Stimulated activated CD4-positive, alpha-beta T cell treated with anti-CD3 and anti-CD28 coated beads, Interleukin-1b, Interleukin-23, amount 100 ng/mL, for 24 hours (primary cell): ENCODE data around the gene RNU1-1.
"Not testable (repeated sequence)": the region's sequence is repeated elsewhere in the genome, so short reads cannot be mapped to it uniquely, and the experiment has no call there.

Experiments used
- DNase-seq, 4 experiments: peaks; one replicate each; pipeline ENCODE4 v3.0.0-alpha.2; 2020; ENCODE audit warnings: low read depth in 4 of 4, low spot score in 1 of 4

RNU1-1 gene

GRCh38 chr1:16497474-16497904, 16.6 kb downstream of the RNU1-1 start:
- DNase-seq, result not testable (repeated sequence)

GRCh38 chr1:16493731-16494130, 20.4 kb downstream of the RNU1-1 start:
- not testable (repeated sequence) for DNase-seq

DNA sequence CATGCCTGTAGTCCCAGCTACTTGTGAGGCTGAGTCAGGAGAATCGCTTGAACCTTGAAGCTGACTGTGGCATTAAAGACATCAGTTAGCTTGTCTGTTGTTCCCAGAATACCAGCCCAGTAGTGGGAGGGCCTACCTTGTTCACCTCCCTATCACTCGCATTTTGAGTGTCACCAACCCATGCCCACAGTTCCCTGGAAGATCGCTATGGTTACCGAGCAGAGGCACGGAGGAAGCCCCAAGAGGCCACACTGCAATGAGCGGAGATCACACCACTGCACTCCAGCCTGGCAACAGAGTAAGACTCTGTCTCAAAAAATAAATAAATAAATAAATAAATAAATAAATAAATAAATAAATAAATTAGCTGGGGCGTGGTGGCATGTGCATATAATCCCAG, 21.1 kb downstream of the RNU1-1 start:
- not testable (repeated sequence) for DNase-seq

- no peak for DNase-seq
Observed at GRCh38 chr1:16491056-16491675, 22.9 kb downstream of the RNU1-1 start.

DNA sequence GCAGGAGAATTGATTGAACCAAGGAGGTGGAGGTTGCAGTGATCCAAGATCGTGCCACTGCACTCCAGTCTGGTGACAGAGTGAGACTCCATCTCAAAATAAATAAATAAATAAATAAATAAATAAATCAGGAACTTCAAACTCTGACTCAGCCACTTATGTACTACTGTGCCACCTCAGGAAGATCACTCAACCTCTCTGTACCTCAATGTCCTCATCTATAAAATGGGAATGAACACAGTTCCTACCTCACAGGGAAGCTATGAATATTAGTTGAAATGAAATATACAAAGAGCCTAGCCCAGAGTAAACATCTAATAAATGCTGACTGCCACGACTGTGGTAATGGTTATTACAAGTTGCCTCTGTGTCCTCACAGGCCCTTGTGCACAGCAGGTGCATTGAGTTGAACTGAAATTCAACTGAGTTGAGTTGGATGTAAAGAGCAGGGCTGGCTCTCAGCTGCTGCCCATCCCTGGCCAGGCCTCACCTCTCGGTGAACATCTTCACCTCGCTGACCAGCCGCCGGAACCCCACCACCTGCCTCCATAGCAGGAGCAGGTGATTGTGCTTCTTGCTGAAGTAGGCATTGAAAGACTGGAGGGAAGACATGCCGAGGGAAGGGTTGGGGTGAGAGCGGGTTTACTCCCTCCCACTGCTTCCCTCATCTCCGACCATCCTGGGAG, 24.7 kb downstream of the RNU1-1 start:
- not testable (repeated sequence) for DNase-seq

DNA sequence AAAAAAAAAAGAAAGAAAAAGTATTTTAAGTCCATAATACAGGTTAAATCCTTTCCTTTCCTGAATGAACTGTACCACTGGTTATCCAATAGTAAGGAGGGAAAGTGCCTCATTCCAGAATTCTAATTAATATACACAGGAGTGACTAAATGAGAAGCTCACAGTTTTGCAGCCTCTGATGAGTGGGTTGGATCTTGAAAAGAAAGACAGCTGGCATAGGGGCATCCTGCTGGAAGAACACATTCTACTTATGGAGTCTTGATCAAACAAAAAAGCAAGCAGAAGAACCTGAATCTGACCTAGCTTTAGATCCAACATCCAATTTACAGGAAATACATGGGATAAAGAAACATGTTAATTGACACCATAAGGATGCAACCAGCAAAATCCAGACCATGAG, 27.1 kb downstream of the RNU1-1 start:
- DNase-seq, result not testable (repeated sequence)

GRCh38 chr1:16486316-16486715, 27.8 kb downstream of the RNU1-1 start:
- not testable (repeated sequence) for DNase-seq

GRCh38 chr1:16484931-16485330, 29.2 kb downstream of the RNU1-1 start:
- no peak for DNase-seq

- DNase-seq, result no peak
Observed at GRCh38 chr1:16484501-16484835, 29.6 kb downstream of the RNU1-1 start.

DNA sequence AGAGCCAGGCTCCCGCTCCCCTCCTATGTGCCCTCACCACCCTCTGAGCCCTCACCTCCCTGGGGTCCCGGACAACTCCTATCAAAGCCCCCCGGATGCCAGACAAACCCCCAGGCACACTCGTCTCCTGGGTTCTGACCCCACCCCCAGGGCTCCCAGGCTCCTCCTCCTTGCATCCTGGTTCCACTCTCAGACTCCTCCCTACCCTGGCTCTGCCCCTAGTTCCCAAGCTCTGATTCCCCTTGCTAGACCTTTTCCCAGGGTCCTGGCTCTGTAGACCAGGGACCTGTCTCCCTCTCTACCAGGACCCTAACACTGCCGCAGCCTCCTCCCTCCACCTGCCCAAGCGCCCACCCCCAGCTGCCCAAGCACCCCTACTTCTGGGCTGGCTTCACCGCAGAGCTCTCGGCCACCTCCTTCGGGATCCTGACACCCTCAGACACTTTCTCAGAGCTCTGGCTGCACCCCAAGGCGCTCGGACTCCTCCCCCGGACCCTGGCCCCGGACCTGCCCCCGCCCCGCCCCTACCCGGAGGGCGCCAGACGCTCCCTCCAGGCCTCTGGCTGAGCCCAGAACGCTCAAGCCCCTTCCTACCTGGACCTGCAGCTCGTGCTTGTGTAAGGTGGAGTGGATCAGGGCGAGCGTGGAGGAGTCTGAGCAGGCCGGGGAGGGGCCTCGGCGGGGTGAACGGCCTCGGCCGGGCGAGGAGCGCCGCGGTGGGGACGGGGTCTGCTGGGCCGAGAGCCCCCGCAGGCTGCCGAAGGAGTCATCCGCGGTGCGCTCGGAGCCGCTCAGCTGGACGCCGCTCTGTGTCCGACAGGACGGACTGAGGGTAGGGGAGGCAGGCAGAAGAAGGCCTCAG, 30.2 kb downstream of the RNU1-1 start:
- DNase-seq, result not testable (repeated sequence)

DNA sequence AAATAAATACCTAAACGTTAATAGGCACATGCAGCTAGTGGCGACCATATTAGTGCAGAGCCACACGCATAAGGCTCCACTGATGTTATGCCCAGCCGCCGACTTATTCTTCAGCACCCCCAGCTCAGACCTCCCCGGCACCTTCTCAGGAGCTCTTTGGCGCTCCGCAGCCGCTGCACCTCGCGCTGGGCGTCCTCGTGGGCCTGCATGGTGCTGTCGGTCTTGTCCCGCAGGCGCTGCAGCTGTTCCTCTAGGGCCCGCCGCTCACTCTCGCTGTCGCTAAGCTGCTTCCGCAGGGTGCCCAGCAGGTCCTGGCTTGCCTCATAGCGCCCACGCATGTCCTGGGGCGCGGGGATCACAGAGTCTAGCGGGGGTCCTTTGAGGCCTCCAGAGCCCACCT, 30.9 kb downstream of the RNU1-1 start:
- not testable (repeated sequence) for DNase-seq

DNA sequence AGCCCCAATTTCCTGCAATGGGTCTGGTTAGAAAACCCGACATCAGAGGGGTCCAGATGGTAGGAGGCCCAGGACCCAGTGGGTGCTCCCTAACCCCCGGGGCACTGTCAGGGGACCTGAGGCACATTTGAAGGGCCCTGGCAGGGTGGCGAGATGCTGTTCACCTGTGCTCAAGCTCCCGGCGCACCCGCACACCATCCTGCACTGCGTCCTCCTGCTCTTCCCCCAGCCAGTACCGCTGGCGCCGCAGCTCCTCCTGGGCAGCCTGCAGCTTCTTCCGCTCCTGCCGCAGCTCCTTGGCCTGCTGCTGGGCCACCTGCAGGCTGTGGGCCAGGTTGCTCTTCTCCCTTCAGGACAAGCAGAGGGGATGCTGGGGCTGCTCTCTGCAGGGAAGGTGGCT, 36.0 kb downstream of the RNU1-1 start:
- DNase-seq, result no peak

DNA sequence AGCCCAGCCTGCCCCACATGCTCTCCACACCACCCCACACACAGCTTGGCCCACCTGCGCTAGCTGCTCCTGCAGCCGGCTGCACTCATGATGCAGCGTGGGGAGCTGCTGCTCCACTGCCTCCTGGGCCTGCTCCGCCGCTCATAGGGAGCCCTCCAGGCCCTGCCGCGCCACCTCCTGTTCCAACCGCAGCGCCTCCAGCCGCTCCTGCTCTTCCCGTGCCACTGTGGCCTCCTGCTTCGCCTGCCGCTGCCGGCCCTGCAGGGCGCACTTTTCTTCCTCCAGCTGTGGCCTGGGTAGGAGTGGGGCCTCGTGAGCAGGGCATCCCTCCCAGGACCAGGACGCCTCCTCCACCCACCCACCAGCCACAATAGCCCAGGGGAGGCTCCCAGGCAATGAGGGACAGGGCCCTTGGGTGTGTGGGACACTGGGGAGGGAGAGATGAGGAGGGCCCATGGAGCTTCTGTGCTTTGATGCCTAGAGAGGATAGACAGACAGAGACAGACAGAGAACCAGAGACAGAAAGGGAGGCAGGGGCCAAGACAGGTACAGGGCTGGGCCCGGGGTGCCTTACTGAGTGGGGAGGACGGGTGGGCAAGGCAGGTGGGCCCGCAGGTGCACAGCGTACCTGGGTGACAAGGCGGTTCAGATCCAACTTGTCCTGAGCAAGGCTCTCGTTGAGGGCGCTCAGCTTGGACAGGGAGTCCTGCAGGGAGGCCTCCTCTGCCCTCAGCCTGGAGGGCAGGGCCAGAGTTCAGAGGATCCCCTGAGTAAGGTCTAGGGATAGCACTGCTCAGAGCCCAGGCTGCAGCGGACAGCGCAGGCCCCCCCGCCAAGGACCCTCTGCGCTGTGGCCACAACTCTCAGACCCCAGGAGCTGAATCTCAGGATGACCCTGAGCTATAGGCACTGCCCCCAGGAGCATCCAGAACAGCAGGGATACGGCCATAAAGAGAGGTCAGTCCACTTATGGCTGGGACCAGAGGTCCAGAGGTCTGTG, 38.0 kb downstream of the RNU1-1 start:
- not testable (repeated sequence) for DNase-seq

DNA sequence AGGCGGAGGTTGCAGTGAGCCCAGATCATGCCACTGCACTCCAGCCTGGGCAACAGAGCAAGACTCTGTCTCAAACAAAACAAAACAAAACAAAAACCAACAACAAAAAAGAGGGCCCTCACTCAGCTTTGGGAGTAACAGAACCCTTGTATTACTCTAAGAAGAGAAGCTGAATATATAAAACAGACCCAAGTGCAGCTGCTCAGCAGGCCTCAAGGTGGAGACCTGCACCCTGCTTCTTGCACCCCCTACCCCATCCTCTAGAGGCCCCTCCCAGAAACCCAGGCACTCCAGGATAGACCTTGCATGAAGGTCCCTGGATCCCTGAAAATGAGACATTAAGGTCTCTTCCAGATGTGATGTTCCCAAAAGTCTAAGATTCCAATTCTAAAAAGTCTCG, 39.2 kb downstream of the RNU1-1 start:
- DNase-seq, result not testable (repeated sequence)

GRCh38 chr1:16474166-16474800, 39.8 kb downstream of the RNU1-1 start:
- DNase-seq, result no peak

- DNase-seq, result no peak
Observed at GRCh38 chr1:16468558-16468957, 45.5 kb downstream of the RNU1-1 start.

GRCh38 chr1:16464917-16465625, 49.0 kb downstream of the RNU1-1 start:
- DNase-seq, result no peak
